ENCODE data around the gene SLC10A3.
A peak's percentile ranks its signal among the peaks of the same experiment; 100 is the strongest.

DNA sequence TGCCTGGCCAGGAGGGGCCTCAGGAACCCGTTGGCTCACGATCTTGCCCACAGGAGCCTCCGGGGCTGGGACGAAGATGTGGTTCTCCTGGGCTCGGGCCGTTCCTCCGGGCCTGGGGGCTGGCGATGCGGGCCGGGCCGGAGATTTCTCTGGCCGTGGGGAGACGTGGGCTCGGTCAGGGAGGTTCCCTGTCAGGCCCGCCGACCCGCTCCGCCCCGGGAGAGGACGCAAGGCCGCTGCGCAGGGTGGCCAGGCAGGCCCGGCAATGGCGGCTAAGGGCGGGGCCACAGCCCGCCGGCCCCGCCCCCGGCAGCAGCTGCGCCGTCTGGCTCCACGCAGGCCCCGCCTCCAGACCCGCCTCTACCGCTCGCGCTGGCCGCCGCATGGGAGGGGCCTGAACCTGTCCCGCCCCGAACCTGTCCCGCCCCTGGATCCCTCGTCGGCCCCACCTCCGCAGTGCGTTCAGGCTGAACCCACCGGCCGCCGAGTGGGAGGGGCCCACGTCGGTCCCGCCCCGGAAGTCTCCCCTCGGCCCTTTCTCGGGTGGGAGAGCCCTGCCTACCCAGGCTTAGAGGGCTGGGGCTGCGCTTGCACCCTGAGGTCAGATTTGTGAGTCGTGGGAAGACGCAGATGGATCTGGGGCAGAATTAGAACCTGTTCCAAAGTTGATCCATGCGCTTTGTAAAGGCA, 25.7 kb upstream of the SLC10A3 start, which contains the start of gene FAM3A:
- TF ChIP-seq TAF1 (IDR thresholded peaks at IDR 0.05; ENCODE audit: low read depth, low read length) (0 out of 2 replicates have a peak, but pooled peaks have one; percentile 35), POLR2AphosphoS5 (IDR thresholded peaks at IDR 0.05; ENCODE audit: low read depth, low read length) (peak; percentile 67), POLR2A (IDR thresholded peaks at IDR 0.05; ENCODE audit: low read depth, low read length) (peak; percentile 63), POU2F2 (IDR thresholded peaks at IDR 0.05; ENCODE audit: low read depth, low read length) (no peak), SPI1 (IDR thresholded peaks at IDR 0.05; ENCODE audit: low read depth, low read length) (no peak), PAX5 (IDR thresholded peaks at IDR 0.05; ENCODE audit: insufficient read depth, low read length, severe bottlenecking) (no peak)

Measured in GM12891 (cell line).